Breast epithelium (tissue), 4 donors: ENCODE data around the gene MEG3. TPM values are rescaled to one million over a fixed set of nuclear protein-coding genes. Genes with fewer than 3 reads are reported as not detected.

Experiments used
- DNase-seq, 2 donors: peaks; one replicate each; pipeline ENCODE4 v3.0.0-alpha.2; 2019; ENCODE audit warnings: low spot score in 2 of 2
- H3K27ac ChIP-seq, 2 donors: fragments of 200-600 bp; sonication (generic) in 1 of 2; one replicate each; pipeline ENCODE4 v1.5.1; 2016 to 2019; ENCODE audit warnings: mild to moderate bottlenecking in 1 of 2
- H3K27me3 ChIP-seq, 2 donors: fragments of 200-600 bp; sonication (generic) in 1 of 2; one replicate each; pipeline versions ENCODE4 v1.5.1 to v1.6.0; 2017 to 2019; ENCODE audit warnings: control low read depth in 1 of 2, mild to moderate bottlenecking in 1 of 2
- H3K36me3 ChIP-seq: fragments of 200-600 bp; one replicate; pipeline ENCODE4 v1.5.1; 2019
- H3K4me1 ChIP-seq, 2 donors: fragments of 200-600 bp; sonication (generic); one replicate each; pipeline ENCODE4 v1.5.1; 2016 to 2019; ENCODE audit warnings: control low read depth in 1 of 2
- H3K4me3 ChIP-seq, 3 donors: fragments of 200-600 bp; sonication (generic); 1 replicate in 2 of 3; 2 replicates in 1 of 3; pipeline ENCODE4 v1.5.1; 2016 to 2019; ENCODE audit warnings: mild to moderate bottlenecking in 3 of 3, moderate library complexity in 2 of 3
- H3K9me3 ChIP-seq, 2 donors: fragments of 200-600 bp; sonication (generic) in 1 of 2; one replicate each; pipeline ENCODE4 v1.5.1; 2016 to 2019; ENCODE audit warnings: control low read depth in 1 of 2
- POLR2A ChIP-seq: fragments of 450-650 bp; IDR thresholded peaks from one replicate; pipeline ENCODE4 v1.6.1; 2016; ENCODE audit warnings: antibody characterized with exemption, mild to moderate bottlenecking, moderate library complexity
- POLR2AphosphoS5 ChIP-seq, 3 donors: sonication (generic); formaldehyde crosslinking; IDR thresholded peaks; one replicate each; pipeline ENCODE4 v1.6.1; 2017; ENCODE audit warnings: antibody characterized with exemption in 3 of 3
- intact Hi-C: fragments of 100-400 bp; cut with DNase I; formaldehyde crosslinking; loops from one replicate; pipeline ENCODE4 v1.15.1; 2023; ENCODE audit warnings: low total_unique reads
- total RNA-seq, 3 donors: library from RNA; depleted of rRNA; stranded (reverse); fragments of >200 nt; gene quantifications; one replicate each; pipeline ENCODE4 v1.1.0, GENCODE V29; 2016
- TF ChIP-seq, protein P1 (sequence below), 3 donors: fragments of 450-650 bp; IDR thresholded peaks; one replicate each; pipeline ENCODE4 v1.5.1; 2016 to 2017; ENCODE audit warnings: antibody characterized with exemption in 3 of 3, mild to moderate bottlenecking in 3 of 3, moderate library complexity in 3 of 3

The MEG3 gene
- total RNA-seq, 3 donors from 2014 or later, result 45.2 to 68.8 (median 49.8) TPM

DNA sequence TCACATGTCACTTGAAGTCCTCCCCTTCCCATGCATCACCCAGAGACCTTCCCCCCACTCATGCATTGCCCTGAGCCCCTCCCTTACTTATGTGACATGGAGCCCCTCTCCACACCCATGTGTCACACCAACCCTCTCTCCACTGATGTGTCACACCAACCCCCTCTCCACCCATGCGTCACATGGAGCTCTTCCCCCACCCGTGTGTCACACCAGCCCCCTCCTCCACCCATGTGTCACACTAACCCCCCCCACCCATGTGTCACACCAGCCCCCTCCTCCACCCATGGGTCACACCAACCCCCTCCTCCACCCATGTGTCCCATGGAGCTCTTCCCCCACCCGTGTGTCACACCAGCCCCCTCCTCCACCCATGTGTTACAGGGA lies 47.2 kb downstream of the MEG3 start:
- peak in 1 of 2 donors; percentile 15 for DNase-seq
- Histone ChIP-seq H3K4me3 (no peak overlapping the region), H3K4me1 (no peaks in the 10 kb centered on the region), H3K9me3 (no peaks in the 10 kb centered on the region), H3K27ac (no peak overlapping the region), H3K27me3 (peaks cover 0 to 20% of the 10 kb centered on the region in 2 donors), H3K36me3 (no peaks in the 10 kb centered on the region)
- intact Hi-C loops, result no loop called here
- TF ChIP-seq, protein P1, sequence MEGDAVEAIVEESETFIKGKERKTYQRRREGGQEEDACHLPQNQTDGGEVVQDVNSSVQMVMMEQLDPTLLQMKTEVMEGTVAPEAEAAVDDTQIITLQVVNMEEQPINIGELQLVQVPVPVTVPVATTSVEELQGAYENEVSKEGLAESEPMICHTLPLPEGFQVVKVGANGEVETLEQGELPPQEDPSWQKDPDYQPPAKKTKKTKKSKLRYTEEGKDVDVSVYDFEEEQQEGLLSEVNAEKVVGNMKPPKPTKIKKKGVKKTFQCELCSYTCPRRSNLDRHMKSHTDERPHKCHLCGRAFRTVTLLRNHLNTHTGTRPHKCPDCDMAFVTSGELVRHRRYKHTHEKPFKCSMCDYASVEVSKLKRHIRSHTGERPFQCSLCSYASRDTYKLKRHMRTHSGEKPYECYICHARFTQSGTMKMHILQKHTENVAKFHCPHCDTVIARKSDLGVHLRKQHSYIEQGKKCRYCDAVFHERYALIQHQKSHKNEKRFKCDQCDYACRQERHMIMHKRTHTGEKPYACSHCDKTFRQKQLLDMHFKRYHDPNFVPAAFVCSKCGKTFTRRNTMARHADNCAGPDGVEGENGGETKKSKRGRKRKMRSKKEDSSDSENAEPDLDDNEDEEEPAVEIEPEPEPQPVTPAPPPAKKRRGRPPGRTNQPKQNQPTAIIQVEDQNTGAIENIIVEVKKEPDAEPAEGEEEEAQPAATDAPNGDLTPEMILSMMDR (IDR thresholded peaks at IDR 0.05), result no peak
- TF ChIP-seq POLR2A, result no peak
- no peak for TF ChIP-seq POLR2AphosphoS5 (IDR thresholded peaks at IDR 0.05)

DNA sequence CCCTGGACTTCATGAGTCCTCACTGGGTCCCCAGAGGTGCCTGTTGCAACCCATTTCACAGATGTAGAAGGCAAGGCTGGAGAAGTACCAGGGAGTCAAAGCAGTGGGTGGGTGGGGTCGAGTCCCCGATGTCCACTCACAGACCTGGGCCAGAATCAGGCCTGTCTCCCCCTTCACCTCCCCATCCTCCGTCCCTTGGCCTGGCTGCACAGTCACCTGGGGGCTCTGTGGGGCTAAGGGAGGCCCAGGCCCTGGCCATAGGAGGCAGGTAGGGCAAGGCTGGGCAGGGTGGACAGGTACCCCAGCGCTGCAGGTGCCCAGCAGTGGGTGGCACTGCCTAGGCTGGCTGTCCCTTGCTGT lies 48.1 kb downstream of the MEG3 start:
- H3K36me3 ChIP-seq, result no peaks in the 10 kb centered on the region
- TF ChIP-seq, protein P1 (IDR thresholded peaks at IDR 0.05), result no peak
- no peak for TF ChIP-seq POLR2A
- TF ChIP-seq POLR2AphosphoS5 (IDR thresholded peaks at IDR 0.05), result no peak
- H3K4me1 ChIP-seq, result no peaks in the 10 kb centered on the region
- intact Hi-C loops, result no loop called here
- no peaks in the 10 kb centered on the region for H3K9me3 ChIP-seq
- peaks cover 0 to 23% of the 10 kb centered on the region in 2 donors for H3K27me3 ChIP-seq
- no peak for DNase-seq
- H3K27ac ChIP-seq, result no peak overlapping the region
- no peak overlapping the region for H3K4me3 ChIP-seq

DNA sequence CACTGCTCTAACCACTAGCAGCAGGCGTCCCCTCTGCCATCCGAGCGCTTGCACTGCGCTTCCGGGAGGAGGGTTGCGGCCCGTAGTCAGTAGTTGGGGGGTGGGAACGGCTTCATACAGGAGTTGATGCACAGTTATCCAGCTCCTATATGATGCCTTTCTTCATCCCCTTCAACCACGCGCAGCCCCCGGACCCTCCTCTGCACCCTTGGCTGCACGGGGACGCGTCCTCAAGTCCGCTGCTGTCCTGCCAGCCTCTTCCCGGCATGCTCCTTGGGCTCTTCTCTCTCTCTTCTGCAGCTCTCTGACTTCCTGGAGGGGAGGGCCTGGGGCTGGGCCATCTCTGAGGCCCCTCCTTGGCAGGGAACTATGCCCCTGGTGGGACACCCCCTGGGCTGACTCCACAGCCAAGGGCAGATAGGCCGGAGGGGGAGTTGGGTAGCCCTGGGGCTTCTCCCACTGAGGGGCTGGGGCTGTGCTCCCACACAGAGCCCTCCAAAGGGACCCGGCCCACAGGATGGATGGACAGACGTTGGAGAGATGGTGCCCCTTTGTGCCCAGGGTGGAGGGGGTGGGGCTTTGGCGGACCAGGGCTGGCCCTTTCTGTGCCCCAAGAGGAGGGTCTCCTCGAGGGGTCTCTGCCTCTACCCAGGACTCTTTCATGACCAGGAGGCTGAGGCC lies 48.6 kb downstream of the MEG3 start:
- TF ChIP-seq POLR2AphosphoS5 (IDR thresholded peaks at IDR 0.05), result no peak
- no peak for TF ChIP-seq POLR2A
- TF ChIP-seq, protein P1 (IDR thresholded peaks at IDR 0.05), result no peak
- peaks cover 0 to 23% of the 10 kb centered on the region in 2 donors for H3K27me3 ChIP-seq
- no peaks in the 10 kb centered on the region for H3K4me1 ChIP-seq
- no peak overlapping the region for H3K27ac ChIP-seq
- no peak for DNase-seq
- no peaks in the 10 kb centered on the region for H3K36me3 ChIP-seq
- H3K4me3 ChIP-seq, result no peak overlapping the region
- intact Hi-C loops, result loop anchor here (5.0 kb wide), 1 partner anchor 498 kb away; no protein-coding TSS in a partner anchor
- H3K9me3 ChIP-seq, result no peaks in the 10 kb centered on the region

GRCh38 chr14:100875126-100875525 lies 49.2 kb downstream of the MEG3 start:
- H3K4me3 ChIP-seq, result no peak overlapping the region
- H3K9me3 ChIP-seq, result no peaks in the 10 kb centered on the region
- no peaks in the 10 kb centered on the region for H3K4me1 ChIP-seq
- TF ChIP-seq POLR2AphosphoS5 (IDR thresholded peaks at IDR 0.05) (no peak), POLR2A (no peak)
- TF ChIP-seq, protein P1 (IDR thresholded peaks at IDR 0.05), result no peak
- no peak overlapping the region for H3K27ac ChIP-seq
- no peak for DNase-seq
- H3K36me3 ChIP-seq, result no peaks in the 10 kb centered on the region
- peaks cover 0 to 23% of the 10 kb centered on the region in 2 donors for H3K27me3 ChIP-seq
- intact Hi-C loops, result loop anchor here (5.0 kb wide), 1 partner anchor 497 kb away; no protein-coding TSS in a partner anchor

DNA sequence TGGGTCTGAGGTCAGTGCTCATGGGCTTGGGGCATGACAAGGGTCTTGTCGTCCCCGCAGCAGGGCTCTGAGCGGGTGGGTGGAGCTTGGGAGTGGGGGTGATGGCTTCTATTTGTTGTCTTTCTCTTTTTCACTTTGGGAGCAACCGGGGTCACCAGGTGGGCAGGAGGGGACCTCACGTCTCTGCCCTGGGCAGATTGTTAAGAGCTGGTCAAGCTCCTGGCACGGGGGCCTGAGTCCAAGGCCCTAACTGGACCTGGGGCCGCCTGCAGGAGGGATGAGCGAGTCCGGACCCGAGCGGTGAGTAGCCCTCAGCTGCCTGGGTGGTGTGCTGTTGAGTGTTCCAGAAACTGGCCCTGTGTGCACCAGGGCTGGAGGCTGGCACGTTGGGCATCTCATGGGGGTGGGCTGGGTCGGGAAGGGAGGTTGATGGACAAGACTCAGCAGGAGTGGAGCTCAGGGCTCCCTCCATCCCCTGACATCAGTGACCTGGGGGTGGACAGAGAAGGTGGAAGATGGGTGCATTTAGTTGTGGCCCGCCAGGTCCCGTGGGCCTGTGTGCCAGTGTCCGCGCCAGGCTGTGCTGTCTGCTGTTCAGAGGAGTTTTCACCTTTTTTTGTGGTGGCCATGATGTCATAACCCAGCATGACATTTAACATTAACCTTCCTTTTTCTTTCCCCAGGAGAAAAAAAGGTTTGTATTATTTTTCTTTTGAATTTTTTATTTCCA lies 50.1 kb downstream of the MEG3 start:
- H3K27me3 ChIP-seq, result peaks cover 0 to 23% of the 10 kb centered on the region in 2 donors
- no peaks in the 10 kb centered on the region for H3K9me3 ChIP-seq
- H3K27ac ChIP-seq, result no peak overlapping the region
- H3K36me3 ChIP-seq, result no peaks in the 10 kb centered on the region
- DNase-seq, result no peak
- intact Hi-C loops, result loop anchor here (5.0 kb wide), 1 partner anchor 496 kb away; no protein-coding TSS in a partner anchor
- H3K4me1 ChIP-seq, result no peaks in the 10 kb centered on the region
- H3K4me3 ChIP-seq, result no peak overlapping the region
- TF ChIP-seq POLR2A, result no peak
- TF ChIP-seq, protein P1 (IDR thresholded peaks at IDR 0.05), result no peak
- no peak for TF ChIP-seq POLR2AphosphoS5 (IDR thresholded peaks at IDR 0.05)
